Measurements from ENCODE around the gene PPIF. TPM values are rescaled to one million over a fixed set of nuclear protein-coding genes. Genes with fewer than 3 reads are reported as not detected.

PPIF gene
- total and polyA plus RNA-seq, 2 experiments from 2014 or later: 24.6 to 45.5 TPM

DNA sequence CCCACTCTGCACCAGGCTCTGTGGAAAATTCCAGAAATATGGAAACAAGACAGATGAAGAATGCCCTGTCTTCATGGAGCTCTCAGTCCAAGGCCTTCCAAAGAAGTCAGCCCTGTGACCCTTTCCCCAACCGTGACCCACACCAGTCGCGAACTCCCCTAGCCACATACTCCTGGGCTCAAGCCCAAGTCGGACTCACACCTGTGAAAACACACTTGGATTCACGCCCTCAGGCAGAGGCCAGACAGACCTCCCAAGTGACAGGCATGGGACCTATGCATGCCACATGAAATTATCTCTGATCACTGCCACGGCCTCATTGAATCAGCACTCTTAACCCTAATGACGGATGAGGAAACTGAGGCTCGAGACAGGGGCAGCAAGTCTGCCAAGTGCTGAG, 55.7 kb downstream of the PPIF start:
- no peak for DNase-seq
- H3K4me2 ChIP-seq (ENCODE audit: unreplicated experiment): no peak overlapping the region
- H3K36me3 ChIP-seq (ENCODE audit: low read depth): 0 out of 2 replicates have a peak, but pooled peaks cover 3% of the 10 kb centered on the region
- no peak overlapping the region for H3K27ac ChIP-seq
- H3K9ac ChIP-seq: no peak overlapping the region
- TF ChIP-seq EZH2phosphoT487 (IDR thresholded peaks at IDR 0.05; ENCODE audit: insufficient read depth, low read depth): no peak
- no peak for TF ChIP-seq EZH2 (IDR thresholded peaks at IDR 0.05; ENCODE audit: insufficient read depth, poor library complexity, severe bottlenecking)
- H3K9me3 ChIP-seq (ENCODE audit: low read depth): no peaks in the 10 kb centered on the region
- peaks cover 84% of the 10 kb centered on the region for H3K4me1 ChIP-seq (ENCODE audit: insufficient read depth)
- no peak overlapping the region for H2AFZ ChIP-seq
- no peaks in the 10 kb centered on the region for H3K27me3 ChIP-seq (replicated peaks; ENCODE audit: insufficient read depth)
- H3K79me2 ChIP-seq (ENCODE audit: insufficient read depth): peaks cover 56% of the 10 kb centered on the region
- 80 to 81% methylated on average over 8 of the region's 8 CpGs for WGBS, 2 experiments (ENCODE audit: low coverage in 1 of 2, low lambda C conversion rate in 2 of 2, missing lambda C conversion rate in 2 of 2)
- H4K20me1 ChIP-seq (ENCODE audit: insufficient read depth): no peaks in the 10 kb centered on the region
- no peak overlapping the region for H3K4me3 ChIP-seq
- peaks cover 50% of the 10 kb centered on the region for H3F3A ChIP-seq (ENCODE audit: insufficient read depth)
- H3K9me2 ChIP-seq (ENCODE audit: insufficient read depth): no peaks in the 10 kb centered on the region
- in situ Hi-C loops (cut with MboI): no loop called here

DNA sequence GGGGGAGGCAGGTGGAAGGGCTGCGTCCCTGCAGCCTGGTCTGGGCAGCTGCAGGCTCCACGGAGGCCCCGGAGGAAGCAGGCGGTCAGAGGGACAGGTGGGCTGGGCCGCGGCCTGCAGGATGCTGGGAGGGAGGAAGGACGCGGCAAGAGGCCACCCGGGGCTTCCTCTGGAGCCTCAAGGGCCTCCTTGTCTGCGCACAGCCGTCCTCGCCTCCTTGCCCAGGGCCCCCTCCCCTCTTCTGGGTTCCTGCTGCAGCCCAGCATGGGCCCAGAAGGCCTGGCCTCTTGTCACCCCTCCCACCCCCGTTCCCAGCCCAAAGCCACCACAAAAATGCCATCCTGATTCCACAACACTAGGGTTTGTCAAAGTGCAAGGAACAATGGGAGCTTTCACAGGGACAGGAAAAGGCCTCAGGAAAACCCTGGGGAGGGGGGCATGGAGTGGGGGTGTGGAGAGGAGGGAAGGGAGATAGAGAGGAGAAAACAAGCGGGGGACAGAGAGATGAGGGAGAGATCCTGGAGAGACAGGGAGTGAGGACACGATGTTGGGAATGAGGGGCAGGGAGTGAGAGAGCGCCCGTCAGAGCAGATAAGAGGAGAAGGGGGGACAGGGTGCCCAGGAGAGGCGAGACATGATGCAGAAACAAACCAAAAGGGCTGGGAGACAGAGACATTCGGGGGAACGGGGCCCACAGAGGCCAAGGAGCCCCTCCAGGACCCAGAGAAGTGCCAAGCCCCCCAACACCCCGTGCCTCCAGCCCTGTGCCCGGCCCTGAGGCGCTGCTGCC, 56.4 kb downstream of the PPIF start:
- Histone ChIP-seq H3K4me3 (peak overlapping the region; percentile 23; the same call in 1 of the 2 replicates), H3K27ac (peak overlapping the region; percentile 57), H3K9me2 (ENCODE audit: insufficient read depth) (no peaks in the 10 kb centered on the region), H3K4me1 (ENCODE audit: insufficient read depth) (peaks cover 84% of the 10 kb centered on the region), H3K36me3 (ENCODE audit: low read depth) (0 out of 2 replicates have a peak, but pooled peaks cover 3% of the 10 kb centered on the region), H3K9me3 (ENCODE audit: low read depth) (no peaks in the 10 kb centered on the region), H2AFZ (no peak overlapping the region), H3K79me2 (ENCODE audit: insufficient read depth) (peaks cover 56% of the 10 kb centered on the region), H3K4me2 (ENCODE audit: unreplicated experiment) (peak overlapping the region; percentile 51), H3K9ac (peak overlapping the region; percentile 54), H4K20me1 (ENCODE audit: insufficient read depth) (no peaks in the 10 kb centered on the region), H3F3A (ENCODE audit: insufficient read depth) (peaks cover 43% of the 10 kb centered on the region), H3K27me3 (replicated peaks; ENCODE audit: insufficient read depth) (no peaks in the 10 kb centered on the region)
- in situ Hi-C loops (cut with MboI): no loop called here
- TF ChIP-seq EZH2 (IDR thresholded peaks at IDR 0.05; ENCODE audit: insufficient read depth, poor library complexity, severe bottlenecking) (no peak), EZH2phosphoT487 (IDR thresholded peaks at IDR 0.05; ENCODE audit: insufficient read depth, low read depth) (no peak)
- WGBS, 2 experiments (ENCODE audit: low coverage in 1 of 2, low lambda C conversion rate in 2 of 2, missing lambda C conversion rate in 2 of 2): 64 to 75% methylated on average over 17 to 23 of the region's 23 CpGs
- no peak for DNase-seq

- peaks cover 56% of the 10 kb centered on the region for H3K79me2 ChIP-seq (ENCODE audit: insufficient read depth)
- TF ChIP-seq EZH2phosphoT487 (IDR thresholded peaks at IDR 0.05; ENCODE audit: insufficient read depth, low read depth) (no peak), EZH2 (IDR thresholded peaks at IDR 0.05; ENCODE audit: insufficient read depth, poor library complexity, severe bottlenecking) (no peak)
- peak; percentile 88 for DNase-seq
- H4K20me1 ChIP-seq (ENCODE audit: insufficient read depth): no peaks in the 10 kb centered on the region
- H3F3A ChIP-seq (ENCODE audit: insufficient read depth): peaks cover 37% of the 10 kb centered on the region
- H3K4me2 ChIP-seq (ENCODE audit: unreplicated experiment): peak overlapping the region; percentile 62
- in situ Hi-C loops (cut with MboI): no loop called here
- no peaks in the 10 kb centered on the region for H3K9me2 ChIP-seq (ENCODE audit: insufficient read depth)
- peak overlapping the region; percentile 23 for H3K4me3 ChIP-seq
- H3K27ac ChIP-seq: peak overlapping the region; percentile 57
- WGBS, 2 experiments (ENCODE audit: low coverage in 1 of 2, low lambda C conversion rate in 2 of 2, missing lambda C conversion rate in 2 of 2): 6 to 9% methylated on average over 7 of the region's 7 CpGs
- peak overlapping the region; percentile 54 for H3K9ac ChIP-seq
- no peaks in the 10 kb centered on the region for H3K9me3 ChIP-seq (ENCODE audit: low read depth)
- peaks cover 84% of the 10 kb centered on the region for H3K4me1 ChIP-seq (ENCODE audit: insufficient read depth)
- H2AFZ ChIP-seq: no peak overlapping the region
- no peaks in the 10 kb centered on the region for H3K27me3 ChIP-seq (replicated peaks; ENCODE audit: insufficient read depth)
- 0 out of 2 replicates have a peak, but pooled peaks cover 3% of the 10 kb centered on the region for H3K36me3 ChIP-seq (ENCODE audit: low read depth)
Observed at GRCh38 chr10:79404231-79404609, 57.0 kb downstream of the PPIF start.

DNA sequence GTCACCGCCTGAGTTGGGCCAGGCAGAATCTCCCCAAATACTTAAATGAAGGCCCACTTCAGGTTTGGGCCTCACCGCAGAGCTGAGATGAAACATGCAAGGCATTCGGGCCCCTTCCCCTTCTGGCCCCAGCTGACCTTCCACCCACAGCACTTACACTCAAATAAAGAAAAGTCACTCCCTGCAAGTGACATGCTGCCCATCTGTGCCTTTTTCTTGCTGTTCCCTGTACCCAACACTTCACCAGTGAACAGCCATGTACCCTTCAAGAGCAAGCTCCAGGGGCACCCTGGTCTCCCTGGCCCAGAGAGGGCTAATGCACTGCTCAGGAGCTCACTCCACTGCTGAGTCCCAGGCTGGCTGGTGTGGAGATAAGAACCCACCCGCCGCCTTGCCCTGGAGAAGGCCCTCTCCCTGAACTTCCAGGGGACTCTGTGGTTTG, 57.4 kb downstream of the PPIF start:
- H2AFZ ChIP-seq: no peak overlapping the region

More for the DNA sequence above, 57.4 kb downstream of the PPIF start:
- Histone ChIP-seq H3K79me2 (ENCODE audit: insufficient read depth) (peaks cover 56% of the 10 kb centered on the region), H4K20me1 (ENCODE audit: insufficient read depth) (no peaks in the 10 kb centered on the region), H3K27ac (peak overlapping the region; percentile 57), H3K4me3 (peak overlapping the region; percentile 23), H3F3A (ENCODE audit: insufficient read depth) (peaks cover 32% of the 10 kb centered on the region), H3K4me1 (ENCODE audit: insufficient read depth) (peaks cover 82% of the 10 kb centered on the region), H3K4me2 (ENCODE audit: unreplicated experiment) (peak overlapping the region; percentile 62), H3K9me2 (ENCODE audit: insufficient read depth) (no peaks in the 10 kb centered on the region), H3K9me3 (ENCODE audit: low read depth) (no peaks in the 10 kb centered on the region), H3K9ac (peak overlapping the region; percentile 54; the same call in 1 of the 2 replicates), H3K36me3 (ENCODE audit: low read depth) (0 out of 2 replicates have a peak, but pooled peaks cover 3% of the 10 kb centered on the region), H3K27me3 (replicated peaks; ENCODE audit: insufficient read depth) (no peaks in the 10 kb centered on the region)
- TF ChIP-seq EZH2phosphoT487 (IDR thresholded peaks at IDR 0.05; ENCODE audit: insufficient read depth, low read depth) (no peak), EZH2 (IDR thresholded peaks at IDR 0.05; ENCODE audit: insufficient read depth, poor library complexity, severe bottlenecking) (no peak)
- no peak for DNase-seq
- in situ Hi-C loops (cut with MboI): no loop called here
- WGBS, 2 experiments (ENCODE audit: low coverage in 1 of 2, low lambda C conversion rate in 2 of 2, missing lambda C conversion rate in 2 of 2): 61 to 71% methylated on average over 5 of the region's 5 CpGs

Other genes with a start within 250 kb of the PPIF start
- gene ZCCHC24, start 98.2 kb downstream of the PPIF start, total RNA-seq (2014; rRNA removed; shearing (Covaris generic)): 30.3 and 34.0 TPM in 2 replicates
- 29.3 and 30.4 TPM in 2 replicates for gene ZCCHC24, start 98.2 kb downstream of the PPIF start, polyA plus RNA-seq (2016; fragmentation: Nextera tagmentation; extraction: Ambion mirVana)
- 0.63 and 0.65 TPM in 2 replicates for gene EIF5AL1, start 165.1 kb downstream of the PPIF start, total RNA-seq (2014; rRNA removed; shearing (Covaris generic))
- gene EIF5AL1, start 165.1 kb downstream of the PPIF start, polyA plus RNA-seq (2016; fragmentation: Nextera tagmentation; extraction: Ambion mirVana): 5.9 and 6.1 TPM in 2 replicates
- gene SFTPA2, start 212.9 kb downstream of the PPIF start, total RNA-seq (2014; rRNA removed; shearing (Covaris generic)): not detected in 2 replicates
- gene SFTPA2, start 212.9 kb downstream of the PPIF start, polyA plus RNA-seq (2016; fragmentation: Nextera tagmentation; extraction: Ambion mirVana): not detected in 2 replicates

Data from GM23248 (cell line).